HEK293T (cell line): ENCODE data around the gene OCA2.

ENCODE experiments used
- FOXK2 ChIP-seq: fragments of 450-650 bp; IDR thresholded peaks from 2 replicates; pipeline ENCODE4 v1.6.1; 2016; ENCODE audit warnings: mild to moderate bottlenecking
- L3MBTL2 ChIP-seq: fragments of 450-650 bp; conservative IDR thresholded peaks from 2 replicates; pipeline ENCODE4 v1.6.1; 2016; ENCODE audit warnings: mild to moderate bottlenecking
- SP1 ChIP-seq: fragments of 450-650 bp; IDR thresholded peaks from 2 replicates; pipeline ENCODE4 v1.6.1; 2017
- TF ChIP-seq, protein P1 (sequence below): fragments of 450-650 bp; IDR thresholded peaks from 2 replicates; pipeline ENCODE4 v1.6.1; 2016

DNA sequence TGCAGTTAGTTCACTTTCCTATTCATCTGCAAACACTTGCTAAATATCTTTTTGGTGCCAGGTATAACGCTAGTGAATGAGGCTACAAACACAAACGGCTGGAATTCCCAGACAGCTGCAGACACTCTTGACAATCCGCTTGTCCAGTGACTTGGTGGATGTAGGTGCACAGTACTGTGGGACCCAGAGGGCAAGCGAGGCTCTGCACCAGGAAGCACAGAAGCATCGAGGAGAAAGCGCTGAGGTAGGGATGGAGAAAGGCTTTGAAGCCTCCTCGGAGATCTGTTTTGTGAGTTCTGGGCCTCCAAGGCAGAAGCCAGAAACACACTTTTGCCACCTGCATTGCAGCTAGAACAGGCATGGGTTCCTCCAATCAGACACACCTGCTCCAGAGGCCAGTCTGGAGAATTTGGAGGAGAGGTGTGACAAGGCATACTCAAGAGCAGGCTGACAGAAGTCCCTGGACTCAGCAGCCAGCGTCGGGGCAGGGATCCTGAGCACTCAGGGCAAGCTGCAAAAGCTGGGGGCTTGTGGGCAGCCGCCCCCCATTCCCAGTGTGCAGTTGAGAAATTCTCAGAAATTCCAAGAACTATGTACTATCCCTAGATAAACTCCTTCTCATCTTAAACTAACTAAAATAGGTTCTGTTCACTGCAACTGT is 232.5 kb downstream of the OCA2 start:
- no peak for TF ChIP-seq SP1
- TF ChIP-seq, protein P1, sequence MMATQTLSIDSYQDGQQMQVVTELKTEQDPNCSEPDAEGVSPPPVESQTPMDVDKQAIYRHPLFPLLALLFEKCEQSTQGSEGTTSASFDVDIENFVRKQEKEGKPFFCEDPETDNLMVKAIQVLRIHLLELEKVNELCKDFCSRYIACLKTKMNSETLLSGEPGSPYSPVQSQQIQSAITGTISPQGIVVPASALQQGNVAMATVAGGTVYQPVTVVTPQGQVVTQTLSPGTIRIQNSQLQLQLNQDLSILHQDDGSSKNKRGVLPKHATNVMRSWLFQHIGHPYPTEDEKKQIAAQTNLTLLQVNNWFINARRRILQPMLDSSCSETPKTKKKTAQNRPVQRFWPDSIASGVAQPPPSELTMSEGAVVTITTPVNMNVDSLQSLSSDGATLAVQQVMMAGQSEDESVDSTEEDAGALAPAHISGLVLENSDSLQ: no peak
- TF ChIP-seq FOXK2: no peak
- no peak for TF ChIP-seq L3MBTL2
